GM21717 (cell line): Measurements from ENCODE around the gene UBFD1.
"Not testable (repeated sequence)": the region's sequence is repeated elsewhere in the genome, so short reads cannot be mapped to it uniquely, and the experiment has no call there.

Experiments
- ATAC-seq: cut with Tn5 transposase; IDR thresholded peaks from one replicate; pipeline ENCODE4 v1.9.1; 2021; ENCODE audit warnings: mild to moderate bottlenecking, moderate library complexity; ENCODE audit not compliant: unreplicated experiment

The UBFD1 gene

DNA sequence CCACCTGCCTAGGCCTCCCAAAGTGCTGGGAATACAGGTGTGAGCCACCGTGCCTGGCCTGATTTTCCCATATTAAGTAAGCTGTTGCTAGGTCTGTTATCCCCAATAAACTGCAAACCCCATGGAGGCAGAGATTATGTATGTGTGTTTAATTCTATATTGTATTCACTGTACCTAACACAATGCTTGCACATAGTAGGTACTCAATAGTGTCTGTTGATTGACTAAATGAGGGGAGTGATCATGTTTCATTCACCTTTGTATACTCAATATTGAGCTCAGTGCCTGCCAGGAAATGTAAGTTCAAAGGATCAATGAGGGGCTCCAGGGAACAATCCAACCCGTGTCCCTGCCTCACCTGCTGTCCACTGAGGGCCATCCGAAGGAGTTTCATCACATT, 32.6 kb upstream of the UBFD1 start:
- ATAC-seq = no peak

DNA sequence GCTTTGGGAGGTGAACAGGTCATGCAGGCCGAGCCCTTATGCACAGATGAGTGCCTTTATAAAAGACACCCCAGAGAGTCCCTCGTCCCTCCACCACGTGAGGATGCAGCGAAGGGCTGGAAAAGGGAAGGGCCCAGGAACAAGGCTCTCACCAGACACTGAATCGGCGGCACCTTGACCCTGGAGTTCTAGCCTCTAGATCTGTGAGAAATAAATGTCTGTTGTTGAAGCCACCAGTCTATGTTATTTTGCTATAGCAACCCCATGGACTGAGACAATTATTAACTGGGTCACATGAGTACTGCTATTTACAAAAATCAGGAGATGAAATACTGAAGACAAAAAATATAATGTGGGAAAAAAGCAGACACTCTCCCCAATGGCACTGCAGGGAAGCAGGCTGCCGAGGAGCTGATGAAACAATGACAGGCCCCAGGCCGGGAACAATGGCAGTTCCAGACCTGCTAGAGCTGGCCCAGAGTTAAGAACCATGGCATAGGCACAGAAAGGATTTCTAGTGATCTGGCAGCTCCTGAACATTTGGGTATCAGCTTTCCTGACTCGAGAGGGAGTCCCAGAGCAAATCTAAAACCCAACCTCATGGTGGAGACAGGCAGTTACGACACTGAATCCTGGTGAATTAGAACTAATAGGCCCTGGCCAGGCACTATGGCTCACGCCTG, 29.4 kb upstream of the UBFD1 start:
- no peak for ATAC-seq

DNA sequence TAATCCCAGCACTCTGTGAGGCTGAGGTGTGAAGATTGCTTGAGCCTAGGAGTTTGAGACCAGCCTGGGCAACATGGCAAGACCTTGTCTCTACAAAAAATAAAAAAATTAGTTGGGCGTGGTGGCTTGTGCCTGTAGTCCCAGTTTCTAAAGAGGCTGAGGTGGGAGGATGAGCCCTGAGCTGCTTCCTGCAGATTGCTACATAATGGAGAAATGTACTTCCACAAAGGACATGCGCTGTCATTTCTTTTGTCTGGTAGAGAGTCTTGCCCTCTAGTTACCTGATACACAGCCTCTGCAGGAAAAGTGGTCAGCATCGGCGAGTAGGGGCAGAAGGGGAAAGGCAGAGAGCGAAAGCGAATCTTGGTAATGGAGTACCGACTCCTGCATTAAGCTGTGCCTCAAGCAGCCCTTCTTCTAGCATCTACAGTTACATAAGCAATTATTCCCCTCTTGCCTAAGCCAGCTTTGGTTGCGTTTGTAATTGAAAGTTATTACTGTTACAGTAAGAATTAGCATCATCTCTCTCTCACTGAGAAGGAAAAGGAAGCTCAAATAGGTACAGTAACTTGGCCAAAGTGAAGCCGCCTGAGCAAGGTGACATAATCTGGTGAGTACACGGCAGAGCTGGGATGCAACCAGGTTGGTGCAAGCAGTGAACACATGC, 28.8 kb upstream of the UBFD1 start:
- no peak for ATAC-seq

DNA sequence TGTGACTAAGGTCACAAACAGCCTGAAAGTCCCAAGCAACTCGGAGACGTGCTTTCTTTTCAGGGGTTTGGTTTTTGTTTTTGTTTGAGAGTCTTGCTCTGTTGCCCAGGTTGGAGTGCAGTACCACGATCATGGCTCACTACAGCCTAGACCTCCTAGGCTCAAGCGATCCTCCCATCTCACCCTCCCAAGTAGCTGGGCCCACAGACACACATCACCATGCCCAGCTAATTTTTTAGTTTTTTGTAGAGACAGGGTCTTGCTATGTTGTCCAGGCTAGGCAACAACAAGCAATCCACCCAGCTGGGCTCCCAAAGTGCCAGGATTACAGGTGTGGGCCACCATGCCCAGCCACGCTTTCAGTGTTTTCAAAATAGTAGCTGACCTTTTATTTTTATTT, 27.5 kb upstream of the UBFD1 start:
- no peak for ATAC-seq

DNA sequence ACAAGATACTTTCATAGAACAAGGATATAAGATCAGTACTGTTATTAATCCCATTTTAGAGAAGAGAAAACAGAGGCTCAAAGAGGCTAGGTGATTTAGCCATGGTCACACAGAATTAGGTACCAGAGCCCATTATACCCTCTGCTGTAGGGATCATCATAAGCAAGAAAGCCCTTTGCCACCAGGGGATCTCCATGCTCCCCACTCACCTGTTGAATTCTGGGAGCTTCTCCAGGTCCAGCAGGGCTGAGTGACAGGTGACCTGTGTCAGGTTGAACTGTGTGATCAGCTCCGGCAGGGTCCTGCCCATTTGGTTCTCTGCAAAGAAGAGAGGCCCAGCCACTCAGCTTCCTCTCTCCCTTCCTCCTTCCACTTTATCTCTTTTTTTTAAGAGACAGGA, 25.1 kb upstream of the UBFD1 start:
- no peak for ATAC-seq

DNA sequence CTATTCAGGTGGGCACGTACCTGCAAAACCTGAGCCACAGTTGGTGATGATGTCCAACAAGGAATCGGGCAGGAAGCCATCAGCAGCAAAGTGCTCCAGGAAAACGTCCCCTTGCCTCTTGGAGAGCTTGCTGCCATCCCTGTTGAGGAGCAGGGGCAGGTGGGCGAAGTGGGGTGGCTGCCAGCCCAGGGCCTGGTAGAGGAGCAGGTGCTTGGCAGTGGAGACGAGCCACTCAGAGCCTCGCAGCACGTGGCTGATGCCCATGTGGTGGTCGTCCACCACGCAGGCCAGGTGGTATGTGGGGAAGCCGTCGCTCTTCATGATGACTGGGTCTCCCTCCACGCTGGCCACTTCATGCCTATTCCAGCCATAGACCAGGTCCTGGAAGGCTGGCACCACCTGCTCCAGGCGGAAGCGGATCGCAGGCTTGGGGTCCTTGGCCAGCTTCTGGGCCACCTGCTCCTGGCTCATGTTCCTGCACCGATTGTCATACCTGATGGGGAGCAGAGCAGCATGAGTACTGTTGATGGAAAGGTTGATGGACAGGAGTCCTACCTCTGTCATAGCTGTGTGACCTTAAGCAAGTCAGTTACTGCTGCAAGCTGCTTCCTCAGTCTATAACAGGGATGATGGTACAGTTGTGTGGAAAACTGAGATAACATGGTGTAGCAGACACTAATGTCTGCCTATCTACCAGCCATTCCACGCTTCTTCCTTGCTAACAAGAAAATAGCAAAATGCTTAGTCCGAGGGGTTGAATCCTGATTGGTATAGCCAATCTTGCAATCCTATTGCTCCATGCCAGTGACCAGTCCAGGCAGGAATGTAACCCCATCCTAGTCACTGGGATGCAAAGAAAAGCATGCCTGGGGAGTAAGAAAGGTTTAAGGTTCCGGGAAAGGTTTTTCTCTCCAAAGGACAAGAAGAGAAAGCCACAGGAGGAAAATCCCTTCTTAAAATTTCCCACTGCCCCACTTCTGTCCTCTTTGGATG, 22.4 kb upstream of the UBFD1 start:
- ATAC-seq = no peak

DNA sequence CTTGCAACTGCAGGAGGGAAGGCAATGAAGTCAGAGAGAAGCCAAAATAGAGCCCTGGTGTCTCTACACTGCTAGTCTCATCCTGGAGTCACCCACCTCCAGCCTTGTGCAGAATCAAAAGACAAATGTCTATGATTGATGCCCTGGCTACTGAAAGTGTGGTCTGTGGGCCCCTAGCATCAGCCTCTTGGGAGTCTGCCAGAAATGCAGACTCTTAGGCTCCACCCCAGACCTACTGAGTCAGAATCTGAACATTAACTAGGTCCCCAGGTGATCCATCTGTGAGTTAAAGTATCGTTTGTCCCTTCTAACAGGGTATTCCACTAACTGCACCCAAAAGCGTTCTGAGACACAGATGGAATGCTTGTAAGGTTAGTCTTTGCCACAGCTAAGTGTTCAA, 21.6 kb upstream of the UBFD1 start:
- no peak for ATAC-seq

DNA sequence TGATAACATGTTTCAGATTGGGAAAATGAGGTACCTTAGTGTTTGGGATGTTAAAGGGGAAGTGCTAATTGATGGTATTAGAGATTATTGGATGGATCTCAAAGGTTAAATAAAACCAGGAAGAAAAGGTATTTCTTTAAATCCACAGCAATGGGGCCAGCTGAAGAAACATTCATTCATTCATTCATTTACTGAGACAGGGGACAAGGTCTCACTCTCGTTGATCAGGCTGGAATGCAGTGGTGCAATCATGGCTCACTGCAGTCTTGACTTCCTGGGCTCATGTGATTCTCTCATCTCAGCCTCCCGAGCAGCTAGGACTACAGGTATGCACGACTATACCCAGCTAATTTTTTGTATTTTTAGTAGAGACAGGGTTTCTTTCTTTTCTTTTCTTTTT, 20.1 kb upstream of the UBFD1 start:
- no peak for ATAC-seq

DNA sequence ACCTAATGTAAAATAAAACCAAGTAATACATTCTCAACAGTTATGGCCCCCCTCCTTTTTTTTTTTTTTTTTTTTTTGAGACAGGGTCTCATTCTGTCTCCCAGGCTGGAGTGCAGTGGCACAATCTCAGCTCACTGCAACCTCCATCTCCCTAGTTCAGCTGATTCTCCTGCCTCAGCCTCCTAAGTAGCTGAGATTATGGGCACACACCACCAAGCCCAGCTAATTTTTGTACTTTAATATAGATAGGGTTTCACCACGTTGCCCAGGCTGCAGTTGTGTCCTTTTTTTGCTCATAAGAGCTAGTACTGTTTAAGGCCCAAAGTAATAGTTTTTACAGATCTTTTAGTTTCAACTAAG, 18.6 kb upstream of the UBFD1 start:
- no peak for ATAC-seq

DNA sequence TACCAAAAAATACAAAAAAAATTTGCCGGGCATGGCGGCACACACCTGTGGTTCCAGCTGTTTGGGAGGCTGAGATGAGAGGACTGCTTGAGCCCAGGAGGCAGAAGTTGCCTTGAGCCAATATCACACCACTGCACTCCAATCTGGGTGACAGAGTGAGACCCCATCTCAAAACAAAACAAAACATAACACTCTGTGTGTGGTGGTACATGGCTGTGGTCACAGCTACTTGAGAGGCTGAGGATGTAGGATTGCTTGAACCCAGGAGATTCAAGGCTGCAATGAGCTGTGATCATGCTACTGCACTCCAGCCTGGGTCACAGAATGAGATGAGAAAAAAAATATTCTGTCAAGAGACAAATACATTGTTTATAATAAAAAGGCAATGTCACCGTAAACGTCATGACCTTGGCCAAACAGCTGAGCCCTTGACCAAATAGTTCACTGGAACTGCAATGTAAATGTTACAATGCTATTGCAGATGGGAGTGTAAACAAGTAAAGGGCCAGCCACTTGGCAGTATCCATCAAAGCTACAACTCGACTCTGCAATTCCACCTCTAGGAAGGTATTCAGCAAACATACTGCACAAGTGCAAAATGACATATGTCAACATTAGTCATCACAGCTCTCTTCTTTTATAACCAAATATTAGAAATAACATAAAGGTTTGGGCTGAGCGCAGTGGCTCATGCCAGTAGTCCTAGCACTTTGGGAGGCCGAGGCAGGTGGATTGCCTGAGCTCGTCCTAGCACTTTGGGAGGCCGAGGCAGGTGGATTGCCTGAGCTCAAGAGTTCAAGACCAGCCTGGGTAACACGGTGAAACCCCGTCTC, 17.3 kb upstream of the UBFD1 start:
- ATAC-seq = no peak

DNA sequence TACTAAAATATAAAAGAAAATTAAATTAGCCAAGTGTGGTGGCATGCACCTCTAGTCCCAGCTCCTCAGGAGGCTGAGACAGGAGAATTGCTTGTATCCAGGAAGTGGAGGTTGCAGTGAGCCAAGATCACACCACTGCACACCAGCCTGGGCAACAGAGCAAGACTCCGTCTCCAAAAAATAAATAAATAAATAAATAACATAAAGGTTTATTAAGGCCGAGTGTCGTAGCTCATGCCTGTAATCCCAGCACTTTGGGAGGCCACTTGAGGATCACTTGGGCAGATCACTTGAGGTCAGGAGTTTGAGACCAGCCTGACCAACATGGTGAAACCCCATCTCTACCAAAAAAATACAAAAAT, 16.7 kb upstream of the UBFD1 start:
- not testable (repeated sequence) for ATAC-seq

DNA sequence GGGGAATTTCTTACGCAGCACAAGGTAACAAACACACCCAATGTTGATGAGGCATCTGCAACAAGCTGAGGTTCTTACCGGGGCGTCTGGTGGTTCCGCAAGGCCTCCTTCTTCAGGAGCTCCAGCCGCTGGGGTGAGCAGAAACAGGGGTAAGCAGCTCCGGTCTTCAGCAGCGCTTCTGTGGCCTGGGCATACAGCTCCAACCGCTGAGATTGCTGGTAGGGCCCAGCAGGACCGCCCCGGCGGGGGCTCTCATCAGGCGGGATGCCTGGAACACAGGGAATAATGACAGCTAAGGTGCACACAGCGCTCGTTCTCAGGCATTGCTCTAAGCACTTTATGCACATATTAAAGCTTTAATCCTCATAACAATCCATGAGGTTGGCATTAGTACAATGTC, 13.1 kb upstream of the UBFD1 start:
- ATAC-seq = no peak

DNA sequence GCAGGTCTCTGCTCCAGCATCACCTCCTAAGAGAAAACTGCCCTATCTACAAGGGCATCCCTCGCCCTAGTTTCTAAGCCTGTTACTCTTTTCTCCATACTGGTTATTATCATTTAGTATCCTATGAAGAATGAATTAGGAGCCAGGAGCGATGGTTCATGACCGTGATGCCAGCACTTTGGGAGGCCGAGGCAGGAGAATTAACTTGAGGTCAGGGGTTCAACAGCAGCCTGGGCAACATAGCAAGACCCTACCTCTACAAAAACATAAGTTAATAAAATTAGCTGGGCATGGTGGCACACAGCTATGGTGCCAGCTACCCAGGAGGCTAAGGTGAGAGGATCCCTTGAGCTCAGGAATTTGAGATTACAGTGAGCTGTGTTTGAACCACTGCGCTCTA, 7.6 kb upstream of the UBFD1 start:
- ATAC-seq = no peak

DNA sequence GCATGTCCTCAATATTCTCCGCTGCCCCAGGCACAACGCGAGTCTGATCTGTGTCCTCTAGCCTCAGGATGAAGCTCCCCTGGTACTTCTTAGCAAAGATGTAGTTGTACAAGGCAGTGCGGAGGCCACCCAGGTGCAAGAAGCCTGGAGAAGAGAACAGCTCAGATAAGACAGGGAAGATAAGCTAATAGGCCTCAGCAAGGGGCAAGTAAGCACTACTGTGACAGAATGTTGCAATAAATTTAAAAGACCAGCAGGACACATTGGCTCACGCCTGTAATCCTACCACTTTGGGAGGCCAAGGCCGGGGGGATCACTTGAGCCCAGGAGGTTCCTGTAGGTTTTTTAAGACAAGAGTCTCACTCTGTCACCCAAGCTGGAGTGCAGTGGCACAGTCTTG, 5.4 kb upstream of the UBFD1 start:
- no peak for ATAC-seq

DNA sequence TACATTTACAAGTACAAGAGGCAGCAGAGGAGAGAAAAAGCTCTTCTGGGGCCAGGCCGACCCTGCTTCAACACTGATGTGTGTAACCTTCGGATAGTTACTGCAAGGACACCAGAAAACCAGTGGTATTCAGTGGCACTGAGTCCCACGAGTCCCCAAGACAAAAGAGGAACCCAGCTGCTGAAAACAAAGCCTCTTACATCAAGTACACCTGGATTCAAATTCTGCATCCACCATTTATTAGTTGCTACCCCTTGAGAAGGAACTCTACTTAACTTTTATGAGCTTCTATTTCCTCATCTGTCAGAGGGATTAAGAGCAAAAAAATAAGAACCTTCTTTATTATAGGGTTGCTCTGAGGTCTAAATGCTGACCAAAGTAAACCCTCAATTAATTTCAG, 3.0 kb upstream of the UBFD1 start:
- no peak for ATAC-seq

DNA sequence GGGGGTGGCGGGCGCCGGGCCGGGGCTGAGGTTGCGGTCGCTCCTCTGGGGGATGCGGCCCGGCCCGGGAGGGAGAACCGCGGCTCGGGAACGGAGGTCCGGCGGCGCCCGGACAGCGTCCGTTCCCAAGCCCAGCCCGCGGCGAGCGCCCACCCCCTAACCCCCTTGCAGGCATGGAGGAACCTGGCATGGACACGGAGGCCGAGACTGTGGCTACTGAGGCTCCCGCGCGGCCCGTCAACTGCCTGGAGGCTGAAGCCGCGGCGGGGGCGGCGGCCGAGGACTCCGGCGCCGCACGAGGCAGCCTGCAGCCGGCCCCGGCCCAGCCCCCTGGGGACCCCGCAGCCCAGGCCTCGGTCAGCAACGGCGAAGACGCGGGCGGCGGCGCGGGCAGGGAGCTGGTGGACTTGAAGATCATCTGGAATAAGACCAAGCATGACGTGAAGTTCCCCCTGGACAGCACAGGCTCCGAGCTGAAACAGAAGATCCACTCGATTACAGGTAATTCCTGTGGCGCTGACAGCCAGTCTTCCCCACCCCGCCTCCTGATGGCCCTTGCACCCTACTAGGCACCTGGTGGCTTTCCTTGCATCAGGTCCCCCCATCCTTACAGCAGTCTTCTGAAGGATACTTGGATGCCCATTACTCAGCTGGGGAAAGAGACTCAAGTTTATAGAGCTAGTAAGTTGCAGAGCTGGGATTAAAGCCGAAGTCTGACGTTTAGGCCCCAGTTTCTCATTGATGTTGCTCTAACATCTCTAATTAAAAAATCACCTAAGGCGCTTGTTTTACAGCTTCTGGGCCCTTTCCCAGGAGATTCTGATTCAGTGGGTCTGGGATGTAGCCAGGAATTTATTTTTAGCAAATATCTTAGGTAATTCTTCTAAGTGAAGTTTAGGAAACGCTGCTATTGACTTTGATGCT, 514 bp downstream of the UBFD1 start:
- ATAC-seq = peak; percentile 1

DNA sequence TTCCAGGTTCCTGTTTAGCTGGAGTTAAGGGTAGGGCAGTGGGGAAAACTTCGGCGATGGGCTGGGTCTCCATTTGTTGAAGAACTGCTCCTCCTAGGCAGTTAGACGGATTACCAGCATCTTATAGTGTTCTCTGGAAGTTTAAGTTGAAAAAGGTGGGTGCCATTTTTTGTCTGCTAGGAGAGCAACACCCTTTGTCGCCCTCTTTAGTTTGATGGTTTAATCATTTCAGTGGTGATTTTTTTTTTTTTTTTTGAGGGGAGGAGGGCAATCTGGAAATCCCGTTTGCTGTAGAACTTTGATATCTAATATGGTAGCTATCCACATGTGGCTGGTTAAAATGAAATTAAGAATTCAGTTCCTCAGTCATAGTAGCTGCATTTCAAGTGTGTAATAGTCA, 4.1 kb downstream of the UBFD1 start:
- ATAC-seq = no peak

DNA sequence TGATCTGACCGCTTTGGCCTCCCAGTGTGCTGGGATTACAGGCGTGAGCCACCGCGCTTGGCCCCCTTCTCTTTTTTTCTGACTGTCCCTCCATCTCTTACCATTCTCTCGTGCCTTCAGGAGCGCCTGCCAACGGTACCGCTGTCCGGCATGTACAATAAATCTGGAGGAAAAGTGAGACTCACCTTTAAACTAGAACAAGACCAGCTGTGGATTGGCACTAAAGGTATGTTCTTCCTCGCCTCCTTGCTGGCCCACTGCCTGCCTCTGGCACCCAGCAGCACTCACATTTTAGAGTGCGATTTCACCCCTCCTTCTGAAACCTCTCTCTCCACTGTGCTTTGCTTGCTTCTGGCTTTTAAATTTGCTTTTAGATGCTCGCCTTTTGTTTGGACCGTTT, 5.0 kb downstream of the UBFD1 start:
- no peak for ATAC-seq

DNA sequence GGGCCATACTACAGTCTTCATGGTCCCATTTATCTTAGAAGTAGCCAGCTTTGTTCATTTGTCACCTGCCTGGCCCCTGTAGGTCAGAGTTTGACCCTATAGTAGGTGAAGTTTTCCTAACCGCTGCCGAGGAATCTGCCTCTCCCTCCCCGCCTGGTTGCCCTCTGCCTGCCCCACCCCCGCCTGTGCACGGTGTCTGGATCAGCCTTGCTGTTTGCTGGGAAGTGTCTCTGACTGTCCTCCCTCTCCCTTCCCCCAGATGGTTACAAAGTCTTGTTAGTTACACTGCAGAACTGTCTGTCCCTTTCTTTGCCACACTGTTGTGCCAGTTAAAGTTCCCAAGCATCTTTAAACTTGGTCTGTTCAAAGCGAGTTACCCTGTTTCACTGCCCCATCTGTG, 5.7 kb downstream of the UBFD1 start:
- no peak for ATAC-seq
